Stimulated activated CD8-positive, alpha-beta memory T cell treated with anti-CD3 and anti-CD28 coated beads, Interleukin-2, amount 100 ng/mL, for 1 hour (primary cell): ENCODE results near the gene FOXO3.
"Not testable (repeated sequence)": the region's sequence is repeated elsewhere in the genome, so short reads cannot be mapped to it uniquely, and the experiment has no call there.

Experiments used
- DNase-seq, 2 donors: peaks; one replicate each; pipeline ENCODE4 v3.0.0-alpha.2; 2020; ENCODE audit warnings: low read depth in 2 of 2

FOXO3 gene

GRCh38 chr6:108560463-108561308 is at the start of gene FOXO3:
Gene FOXO3 (plus strand): TSS chr6:108560917. CDS start chr6:108561209, 292 bp downstream.
- peak; percentile 35 to 55 for DNase-seq

- DNase-seq: no peak
These were observed 41.8 kb upstream of the FOXO3 start for GRCh38 chr6:108518714-108519576.

- DNase-seq: no peak
These were observed 39.1 kb upstream of the FOXO3 start for GRCh38 chr6:108521616-108522107.

- no peak for DNase-seq
These were observed 37.0 kb upstream of the FOXO3 start for GRCh38 chr6:108523697-108524096.

- DNase-seq: no peak
These were observed 36.0 kb upstream of the FOXO3 start for GRCh38 chr6:108524528-108525248.

GRCh38 chr6:108526739-108527174 is 34.0 kb upstream of the FOXO3 start:
- DNase-seq: no peak

- DNase-seq: no peak
These were observed 31.8 kb upstream of the FOXO3 start for GRCh38 chr6:108528878-108529277.

- DNase-seq: no peak
These were observed 29.4 kb upstream of the FOXO3 start for GRCh38 chr6:108531332-108531731.

GRCh38 chr6:108535114-108535742 is 25.5 kb upstream of the FOXO3 start:
- no peak for DNase-seq

- DNase-seq: not testable (repeated sequence)
These were observed 24.7 kb upstream of the FOXO3 start for GRCh38 chr6:108535920-108536535.

- DNase-seq: peak; percentile 26 to 32
These were observed 18.6 kb upstream of the FOXO3 start for GRCh38 chr6:108541843-108542759.

GRCh38 chr6:108543175-108543940 is 17.4 kb upstream of the FOXO3 start:
- DNase-seq: no peak

- DNase-seq: no peak
These were observed 16.1 kb upstream of the FOXO3 start for GRCh38 chr6:108544606-108545005.

- DNase-seq: no peak
These were observed 14.4 kb upstream of the FOXO3 start for GRCh38 chr6:108546079-108547049.

GRCh38 chr6:108549241-108549640 is 11.5 kb upstream of the FOXO3 start:
- DNase-seq: no peak

GRCh38 chr6:108549741-108550140 is 11.0 kb upstream of the FOXO3 start:
- DNase-seq: no peak

- DNase-seq: no peak
These were observed 10.5 kb upstream of the FOXO3 start for GRCh38 chr6:108550256-108550655.
